ENCODE data around the gene SERINC3. TPM values are rescaled to one million over a fixed set of nuclear protein-coding genes. Genes with fewer than 3 reads are reported as not detected.

SERINC3 gene
- total and polyA plus RNA-seq, 2 of the 13 experiments (the other 11 are each of a cell fraction or from before 2014, with no cell fraction given), result 82.0 to 226 TPM

DNA sequence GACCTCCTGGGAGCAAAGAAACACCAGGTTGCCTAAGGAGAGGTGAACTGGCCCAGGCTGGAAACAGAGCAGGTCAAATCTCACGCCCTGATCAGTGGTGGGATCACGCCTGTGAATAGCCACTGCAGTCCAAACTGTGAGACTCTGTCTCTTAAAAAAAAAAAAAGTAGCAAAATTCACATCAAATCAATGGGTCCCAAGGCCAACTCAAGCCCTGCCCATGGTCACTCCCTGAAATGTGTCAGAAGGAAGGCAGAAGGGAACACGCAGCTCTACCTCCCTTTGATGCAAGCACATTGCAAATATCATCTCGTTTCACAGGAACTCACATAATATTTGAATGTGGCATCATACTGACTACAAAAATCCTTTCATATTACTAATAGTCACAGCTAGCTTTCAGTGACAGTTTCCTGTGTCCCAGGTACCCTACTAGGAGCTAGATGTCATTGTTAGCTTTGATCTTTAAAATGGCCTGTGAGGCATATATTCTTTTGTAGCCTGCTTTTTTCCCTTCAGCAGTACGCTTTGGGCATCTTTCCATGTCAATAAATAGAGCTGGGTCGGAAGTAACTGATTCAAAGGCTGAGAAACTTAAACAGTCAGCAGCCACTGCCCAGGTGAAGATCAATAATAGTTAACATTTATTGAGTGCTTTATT lies 60.6 kb downstream of the SERINC3 start (continued):
- TF ChIP-seq PRMT3 (CRISPR knock-in tag; IDR thresholded peaks at IDR 0.05; ENCODE audit: borderline replicate concordance, low read depth) (no peak), ZNF10 (CRISPR knock-in tag; IDR thresholded peaks at IDR 0.05; ENCODE audit: borderline replicate concordance, low read depth) (no peak), ZNF431 (CRISPR knock-in tag; IDR thresholded peaks at IDR 0.05; ENCODE audit: borderline replicate concordance, low read depth) (peak; percentile 88), KDM3A (CRISPR knock-in tag; IDR thresholded peaks at IDR 0.05; ENCODE audit: low read depth) (0 out of 2 replicates have a peak, but pooled peaks have one; percentile 54), HIVEP1 (CRISPR knock-in tag; IDR thresholded peaks at IDR 0.05) (no peak), GRHL1 (CRISPR knock-in tag; conservative IDR thresholded peaks at IDR 0.05) (no peak), ZNF205 (CRISPR knock-in tag; IDR thresholded peaks at IDR 0.05) (no peak; the same call in 1 of the 2 replicates), ZNF577 (CRISPR knock-in tag; IDR thresholded peaks at IDR 0.05; ENCODE audit: borderline replicate concordance, low read depth) (no peak), MXI1 (IDR thresholded peaks at IDR 0.05; ENCODE audit: borderline replicate concordance, low read depth, low read length) (no peak), ZC3H13 (CRISPR knock-in tag; IDR thresholded peaks at IDR 0.05) (no peak), ZXDC (CRISPR knock-in tag; IDR thresholded peaks at IDR 0.05) (no peak), ZNF552 (CRISPR knock-in tag; IDR thresholded peaks at IDR 0.05; ENCODE audit: borderline replicate concordance) (no peak), SCMH1 (CRISPR knock-in tag; IDR thresholded peaks at IDR 0.05; ENCODE audit: borderline replicate concordance) (no peak), MAZ (IDR thresholded peaks at IDR 0.05; ENCODE audit: borderline replicate concordance, low read depth, low read length) (no peak), MAZ (CRISPR knock-in tag; IDR thresholded peaks at IDR 0.05; ENCODE audit: low read depth) (no peak; the same call in 1 of the 2 replicates), ZNF792 (CRISPR knock-in tag; IDR thresholded peaks at IDR 0.05) (peak; percentile 12; the same call in 1 of the 2 replicates), SIX4 (CRISPR knock-in tag; IDR thresholded peaks at IDR 0.05) (no peak), ONECUT2 (CRISPR knock-in tag; IDR thresholded peaks at IDR 0.05) (peak; percentile 78), ZBTB39 (CRISPR knock-in tag; IDR thresholded peaks at IDR 0.05) (no peak), NPAS2 (CRISPR knock-in tag; IDR thresholded peaks at IDR 0.05; ENCODE audit: borderline replicate concordance) (no peak), ARNT (IDR thresholded peaks at IDR 0.05) (no peak), MTF1 (CRISPR knock-in tag; IDR thresholded peaks at IDR 0.05) (no peak), DPF2 (CRISPR knock-in tag; IDR thresholded peaks at IDR 0.05; ENCODE audit: borderline replicate concordance, low read depth) (no peak; the same call in 1 of the 2 replicates), MAFF (IDR thresholded peaks at IDR 0.05; ENCODE audit: low read depth, low read length) (no peak)
